Heart left ventricle (tissue), 16 donors: ENCODE results near the gene CIB1. TPM values are rescaled to one million over a fixed set of nuclear protein-coding genes. Genes with fewer than 3 reads are reported as not detected.
A peak's percentile ranks its signal among the peaks of the same experiment; 100 is the strongest.

ENCODE experiments used
- ATAC-seq, 4 donors: fragments of 200-7000 bp; cut with Tn5 transposase; one replicate each; pipeline ENCODE4 v1.9.1; 2020 to 2022; ENCODE audit warnings: moderate library complexity in 4 of 4, mild to moderate bottlenecking in 3 of 4, moderate number of reproducible peaks in 1 of 4
- DNase-seq, 5 donors: peaks; one replicate each; pipeline ENCODE4 v3.0.0-alpha.2; 2020
- H3K27ac ChIP-seq, 12 donors: fragments of 200-600 bp; sonication (generic) in 4 of 12; one replicate each; pipeline versions ENCODE4 v1.5.0 to v1.8.0; 2016 to 2022; ENCODE audit warnings: mild to moderate bottlenecking in 2 of 12
- H3K27me3 ChIP-seq, 9 donors: fragments of 200-600 bp; sonication (generic) in 2 of 9; one replicate each; pipeline versions ENCODE4 v1.5.1 to v1.8.0; 2016 to 2022; ENCODE audit warnings: mild to moderate bottlenecking in 3 of 9
- H3K36me3 ChIP-seq, 9 donors: fragments of 200-600 bp; sonication (generic) in 2 of 9; one replicate each; pipeline versions ENCODE4 v1.5.0 to v1.8.0; 2018 to 2022; ENCODE audit warnings: mild to moderate bottlenecking in 2 of 9
- H3K4me1 ChIP-seq, 12 donors: fragments of 200-600 bp; sonication (generic) in 4 of 12; one replicate each; pipeline versions ENCODE4 v1.5.0 to v1.8.0; 2016 to 2022; ENCODE audit warnings: mild to moderate bottlenecking in 3 of 12
- H3K4me3 ChIP-seq, 12 donors: fragments of 200-600 bp; sonication (generic) in 4 of 12; one replicate each; pipeline versions ENCODE4 v1.5.0 to v1.8.0; 2017 to 2022; ENCODE audit warnings: mild to moderate bottlenecking in 9 of 12, moderate library complexity in 4 of 12
- H3K9me3 ChIP-seq, 12 donors: fragments of 200-600 bp; sonication (generic) in 4 of 12; one replicate each; pipeline versions ENCODE4 v1.5.0 to v1.8.0; 2016 to 2022; ENCODE audit warnings: mild to moderate bottlenecking in 1 of 12
- CTCF ChIP-seq, 12 donors: fragments of 200-600 bp; sonication (generic) in 4 of 12; IDR thresholded peaks; one replicate each; pipeline versions ENCODE4 v1.5.0 to v1.8.0; 2018 to 2022; ENCODE audit warnings: antibody characterized with exemption in 12 of 12, mild to moderate bottlenecking in 5 of 12
- POLR2A ChIP-seq, 2 donors: fragments of 450-650 bp; IDR thresholded peaks; one replicate each; pipeline ENCODE4 v1.6.1; 2017; ENCODE audit warnings: antibody characterized with exemption in 2 of 2, mild to moderate bottlenecking in 2 of 2, moderate library complexity in 2 of 2
- WGBS, 4 donors: extraction: QIAGEN DNeasy Blood & Tissue Kit in 2 of 4; methylation state at CpG; one replicate each; pipeline versions ENCODE4 v1.1.5 to v1.1.7; 2013 to 2018; 5-methylcytosine and 5-hydroxymethylcytosine counted together
- intact Hi-C, 10 donors: fragments of 100-400 bp; cut with DNase I; formaldehyde crosslinking; loops; one replicate each; pipeline versions ENCODE4 v1.11.1 to v1.14.2; 2022
- polyA plus RNA-seq, 2 donors: library from polyadenylated mRNA; stranded (reverse); fragments of 200-250 nt; gene quantifications; one replicate each; pipeline ENCODE4 v1.2.3, GENCODE V29; 2013
- total RNA-seq, 9 donors: library from RNA; depleted of rRNA in 2 of 9; stranded (reverse); fragments of >200 nt in 2 of 9; fragmentation: NEBNext Ultra II Directional in 3 of 9; extraction: Animal tissue kit (Norgen Biotek cat#: 25700) in 3 of 9; gene quantifications; one replicate each; pipeline versions ENCODE4 v1.1.0 to v1.2.4, GENCODE V29; 2016 to 2023
- donor health status: ischemic (EF 13 %, LVEDD 7.1; RV severe dilation, severe dysfunction).
- donor health status: healthy with polysubstance abuse.
- donor health status: DM: no; HTN: yes; CAD: no.
- donor health status: DM: no; HTN: no; CAD: no.
- donor health status: ischemic (EF 25% LVEDD 6.9; RV normal size, moderate dysfunction).
- donor health status: ischemic (EF 25% LVEDD 5.7; RV mildly dilated, moderate dysfunction).
- donor health status: healthy.
- donor health status: DM: yes; HTN: yes; CAD: no.
- donor health status: ischemic (EF 35%, LVEDD 5.7; RV mildly dilated, moderate dysfunction).
- donor health status: nonischemic (EF 11% LVEDD 7.7; RV severe dilation, severe dysfunction).
- donor health status: DM: yes; HTN: yes; CAD: no.
- donor health status: PGD.
- donor health status: ischemic (EF 29% LVEDD 5.4; RV normal size, mild dysfunction).
- donor health status: nonischemic (EF 23%, LVEDD 6.1; RV moderate dilation, normal function).

Gene CIB1
- total and polyA plus RNA-seq, 11 donors = 38.7 to 145 (median 80.8) TPM

GRCh38 chr15:90187257-90187868 is 46.4 kb downstream of the CIB1 start:
- 60 to 68% (median 62%) methylated on average over 8 of the region's 8 CpGs for WGBS, 4 donors
- peaks cover 0 to 16% (median 0%) of the 10 kb centered on the region in 9 donors for H3K27me3 ChIP-seq
- intact Hi-C loops = loop anchor here in 1 of 10 donors (5.0 kb wide), 1 partner anchor 35 kb away; no protein-coding TSS in a partner anchor
- H3K4me1 ChIP-seq = peaks cover 0 to 80% (median 22%) of the 10 kb centered on the region in 12 donors
- ATAC-seq (no peak), DNase-seq (no peak)
- no peak for TF ChIP-seq POLR2A (IDR thresholded peaks at IDR 0.05)
- TF ChIP-seq CTCF (IDR thresholded peaks at IDR 0.05) = no peak
- H3K4me3 ChIP-seq = no peak overlapping the region
- H3K36me3 ChIP-seq = no peaks in the 10 kb centered on the region
- H3K9me3 ChIP-seq = no peaks in the 10 kb centered on the region
- peak overlapping the region in 5 of 12 donors; percentile 15 to 98 (median 29) for H3K27ac ChIP-seq

GRCh38 chr15:90184786-90185704 is 48.7 kb downstream of the CIB1 start:
- DNase-seq = peak; percentile 62 to 89 (median 79)
- Histone ChIP-seq H3K9me3 (no peaks in the 10 kb centered on the region), H3K36me3 (no peaks in the 10 kb centered on the region), H3K27ac (peak overlapping the region; percentile 79 to 98 (median 88)), H3K27me3 (peaks cover 0 to 16% (median 0%) of the 10 kb centered on the region in 9 donors), H3K4me3 (peak overlapping the region; percentile 49 to 91 (median 71)), H3K4me1 (peaks cover 0 to 58% (median 9%) of the 10 kb centered on the region in 12 donors)
- 4 to 10% (median 6%) methylated on average over 19 to 67 of the region's 67 CpGs for WGBS, 4 donors
- peak; percentile 56 to 88 (median 85) for ATAC-seq
- TF ChIP-seq CTCF (IDR thresholded peaks at IDR 0.05) (no peak), POLR2A (IDR thresholded peaks at IDR 0.05) (peak in 1 of 2 donors; percentile 73)
- intact Hi-C loops = loop anchor here in 3 of 10 donors (1.0 to 5.0 kb wide), 3 partner anchors 10 to 37 kb away; no protein-coding TSS in a partner anchor

- H3K4me1 ChIP-seq = peaks cover 0 to 50% (median 9%) of the 10 kb centered on the region in 12 donors
- H3K36me3 ChIP-seq = no peaks in the 10 kb centered on the region
- H3K27ac ChIP-seq = peak overlapping the region; percentile 79 to 98 (median 88)
- peak; percentile 86 to 91 (median 90) for ATAC-seq
- peak overlapping the region; percentile 49 to 91 (median 71) for H3K4me3 ChIP-seq
- H3K9me3 ChIP-seq = no peaks in the 10 kb centered on the region
- DNase-seq = peak; percentile 69 to 93 (median 83)
- TF ChIP-seq POLR2A (IDR thresholded peaks at IDR 0.05) (no peak), CTCF (IDR thresholded peaks at IDR 0.05) (no peak)
- intact Hi-C loops = loop anchor here in 3 of 10 donors (1.0 kb wide), 2 partner anchors 9 to 10 kb away; no protein-coding TSS in a partner anchor
- WGBS, 4 donors = 9 to 16% (median 12%) methylated on average over 21 to 27 of the region's 27 CpGs
- peaks cover 0 to 16% (median 0%) of the 10 kb centered on the region in 9 donors for H3K27me3 ChIP-seq
Measured at GRCh38 chr15:90184119-90184785, 49.5 kb downstream of the CIB1 start.
